Measurements from ENCODE around the gene SIGLEC1.

Gene SIGLEC1

DNA sequence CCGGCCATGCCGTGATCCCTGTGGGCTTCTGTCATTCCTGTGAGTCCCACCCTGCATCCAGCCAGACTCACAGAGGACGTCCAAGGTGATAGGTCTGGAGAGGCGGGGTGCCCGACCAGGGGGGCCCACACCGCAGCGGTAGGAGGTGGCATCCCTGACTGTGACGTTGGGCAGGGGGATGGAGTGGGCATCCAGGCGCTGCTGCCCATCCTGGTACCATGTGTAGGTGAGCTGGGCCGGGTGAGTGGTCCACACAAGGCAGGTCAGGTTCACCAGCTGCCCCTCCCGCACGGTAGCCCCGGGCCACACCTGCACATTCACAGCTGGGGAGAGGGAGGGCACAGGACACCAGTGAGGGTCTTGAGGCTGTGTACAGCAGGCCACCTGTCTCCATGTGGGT, 19.0 kb downstream of the SIGLEC1 start:
- no peak for TF ChIP-seq CTCF (IDR thresholded peaks at IDR 0.05; ENCODE audit: control extremely low read depth, extremely low read depth, low read depth, missing control alignments)
- DNase-seq (ENCODE audit: extremely low spot score), result no peak
- ChIA-PET POLR2A (no interaction called here), CTCF (interaction anchor here (1.1 to 8.9 kb wide), 3 partner anchors 11 to 17 kb away, joined by 3 to 64 read pairs (median 6); no protein-coding TSS in a partner anchor)

DNA sequence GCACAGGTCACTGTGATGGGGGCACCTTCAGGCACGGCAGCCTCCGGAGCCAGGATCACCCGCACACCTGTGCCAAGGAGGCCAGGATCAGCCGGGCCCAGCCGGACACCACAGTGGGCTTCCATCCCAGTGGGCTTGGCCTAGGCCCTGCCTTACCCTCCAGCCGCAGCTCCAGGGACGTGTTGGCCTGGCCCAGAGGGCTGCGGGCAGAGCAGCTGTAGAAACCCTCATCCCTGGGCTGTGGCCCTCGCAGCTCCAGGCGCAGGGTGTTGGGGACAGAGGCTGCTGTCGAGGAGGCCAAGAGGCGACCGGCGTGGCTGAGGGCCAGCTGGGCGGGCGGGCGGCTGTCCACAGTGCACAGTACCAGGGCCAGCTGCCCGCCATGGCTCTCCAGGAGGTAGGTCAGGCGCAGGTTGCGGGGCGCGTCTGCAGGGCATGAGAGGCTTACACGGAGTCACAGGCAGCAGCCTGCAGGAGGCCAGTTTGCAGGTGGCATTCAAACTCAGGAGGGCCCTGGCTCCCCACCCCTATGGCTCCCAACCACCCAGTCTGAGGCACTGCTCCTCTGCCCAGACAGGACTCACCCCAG, 19.6 kb downstream of the SIGLEC1 start:
- TF ChIP-seq CTCF (IDR thresholded peaks at IDR 0.05; ENCODE audit: control extremely low read depth, extremely low read depth, low read depth, missing control alignments), result no peak
- CTCF ChIA-PET, result interaction anchor here (1.0 to 8.9 kb wide), 4 partner anchors 12 to 365 kb away, joined by 3 to 64 read pairs (median 6); no protein-coding TSS in a partner anchor
- POLR2A ChIA-PET, result no interaction called here
- DNase-seq (ENCODE audit: extremely low spot score), result no peak

DNA sequence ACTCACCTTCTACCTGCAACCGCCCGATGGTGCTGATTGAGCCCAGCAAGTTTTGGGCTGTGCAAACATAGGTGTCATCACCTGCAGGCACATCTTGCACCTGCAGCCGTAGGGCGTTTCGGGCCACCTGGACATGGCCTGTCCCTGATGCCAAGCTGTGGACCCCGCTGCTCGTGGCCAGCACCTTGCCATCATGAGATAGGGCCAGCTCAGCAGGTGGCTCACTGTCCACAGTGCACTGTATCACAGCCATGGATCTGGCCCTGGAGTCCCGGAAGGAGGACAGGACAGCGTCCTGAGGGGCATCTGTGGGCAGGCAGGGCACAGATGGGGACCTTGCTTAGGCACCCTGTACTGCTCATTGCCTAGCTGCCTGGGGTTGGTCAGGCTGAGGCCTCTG, 20.5 kb downstream of the SIGLEC1 start:
- no peak for DNase-seq (ENCODE audit: extremely low spot score)
- POLR2A ChIA-PET, result no interaction called here
- TF ChIP-seq CTCF (IDR thresholded peaks at IDR 0.05; ENCODE audit: control extremely low read depth, extremely low read depth, low read depth, missing control alignments), result no peak
- CTCF ChIA-PET, result interaction anchor here (1.0 to 2.4 kb wide), 2 partner anchors 15 to 366 kb away, joined by 3 to 8 read pairs; no protein-coding TSS in a partner anchor

- no peak for DNase-seq (ENCODE audit: extremely low spot score)
- CTCF ChIA-PET, result interaction anchor here (2.4 kb wide), 1 partner anchor 15 kb away, joined by 8 read pairs; no protein-coding TSS in a partner anchor
- no peak for TF ChIP-seq CTCF (IDR thresholded peaks at IDR 0.05; ENCODE audit: control extremely low read depth, extremely low read depth, low read depth, missing control alignments)
- POLR2A ChIA-PET, result no interaction called here
Observed at GRCh38 chr20:3691306-3691705, 21.1 kb downstream of the SIGLEC1 start.

DNA sequence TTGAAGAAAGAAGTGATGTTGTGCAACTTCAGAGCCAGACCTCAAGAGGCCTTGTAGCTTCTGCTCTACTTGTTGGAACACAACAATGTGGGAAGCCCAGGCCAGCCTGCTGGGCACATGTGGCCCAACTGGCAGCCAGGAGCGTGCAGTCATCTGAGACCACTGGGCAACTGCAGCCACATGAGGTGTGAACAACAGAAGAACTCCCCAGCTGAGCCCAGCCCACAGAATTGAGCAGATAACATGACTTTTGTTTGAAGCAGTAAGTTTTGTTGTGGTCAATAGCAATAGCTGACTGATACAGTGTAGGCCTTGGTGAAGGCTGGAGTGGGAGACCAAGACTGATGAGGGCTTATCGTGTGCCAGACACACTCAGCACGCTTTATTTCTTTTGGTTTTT, 22.0 kb downstream of the SIGLEC1 start:
- ChIA-PET POLR2A (no interaction called here), CTCF (interaction anchor here (2.4 kb wide), 1 partner anchor 14 kb away, joined by 8 read pairs; no protein-coding TSS in a partner anchor)
- no peak for TF ChIP-seq CTCF (IDR thresholded peaks at IDR 0.05; ENCODE audit: control extremely low read depth, extremely low read depth, low read depth, missing control alignments)
- no peak for DNase-seq (ENCODE audit: extremely low spot score)

- no peak for DNase-seq (ENCODE audit: extremely low spot score)
- ChIA-PET CTCF (interaction anchor here (2.4 to 3.5 kb wide), 2 partner anchors 13 kb away, joined by 8 to 20 read pairs; no protein-coding TSS in a partner anchor), POLR2A (no interaction called here)
- no peak for TF ChIP-seq CTCF (IDR thresholded peaks at IDR 0.05; ENCODE audit: control extremely low read depth, extremely low read depth, low read depth, missing control alignments)
Observed at GRCh38 chr20:3689978-3690377, 22.4 kb downstream of the SIGLEC1 start.
